ENCODE results near the gene SEPTIN6. TPM values are rescaled to one million over a fixed set of nuclear protein-coding genes. Genes with fewer than 3 reads are reported as not detected.

Gene SEPTIN6
- 100 to 1,000 TPM; 122 to 125 TPM for total RNA-seq
- polyA plus RNA-seq: 229 TPM

DNA sequence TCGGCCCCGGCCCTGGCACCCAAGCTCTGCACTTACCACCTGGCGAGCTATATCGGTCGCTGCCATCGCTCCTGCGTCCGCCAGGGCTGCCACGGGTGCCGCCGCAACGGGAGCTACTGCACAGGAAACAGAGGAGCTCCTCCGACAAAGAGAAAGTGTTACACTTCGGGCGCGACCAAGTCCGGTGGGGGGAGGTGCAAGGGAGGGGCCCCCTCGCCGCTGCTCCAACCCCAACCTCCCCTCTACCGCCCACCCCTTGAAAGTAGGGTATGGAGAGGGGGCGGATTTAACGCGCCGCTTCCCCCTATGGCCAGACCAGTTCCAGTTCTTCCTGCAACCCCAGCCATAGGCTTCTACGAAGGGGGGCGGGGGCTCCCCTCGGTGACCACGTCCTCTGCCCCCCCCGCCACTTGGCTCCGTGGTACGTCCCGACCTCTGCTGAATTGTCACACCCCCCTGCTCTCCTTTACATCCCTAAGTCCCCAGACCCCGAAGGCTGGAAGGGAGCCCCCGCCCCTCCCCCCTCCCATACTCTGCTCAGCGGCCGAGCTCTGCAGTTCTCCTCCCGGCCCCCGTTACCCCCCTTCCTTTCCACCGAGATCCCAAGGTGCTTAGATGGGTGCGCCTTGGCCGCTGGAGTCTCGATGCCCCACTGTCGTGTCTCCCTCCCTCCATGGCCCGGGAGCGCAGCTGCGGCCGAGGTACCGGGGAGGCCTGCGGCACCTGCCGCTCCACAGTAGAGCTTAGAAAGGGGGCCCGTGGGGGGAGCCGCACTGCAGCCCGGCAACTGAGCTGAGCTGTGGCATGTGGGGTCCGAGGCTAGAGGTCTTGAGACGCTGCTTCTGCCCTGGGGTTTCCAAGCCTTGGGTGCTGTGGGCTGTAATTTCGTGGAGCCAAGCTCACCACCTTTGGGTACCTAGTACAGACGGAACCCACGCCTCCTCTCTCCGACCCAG, at the start of gene SEPTIN6:
Gene SEPTIN6 (minus strand): TSS at position 129 of the 956 bp plus-strand sequence. CDS start 63 bp downstream, at position 66.
- Mint-ChIP-seq H3K4me3 (peak within 1 kb of the TSS; percentile 97 to 99 (median 99)), H3K27ac (peak within 1 kb of the TSS; percentile 93 to 97 (median 95))
- POLR2A ChIA-PET: interaction anchor here (0.6 to 3.9 kb wide), 11 partner anchors 9 to 98 kb away, joined by 3 to 55 read pairs (median 4); partner anchors contain the start of genes RPL39 and SOWAHD

DNA sequence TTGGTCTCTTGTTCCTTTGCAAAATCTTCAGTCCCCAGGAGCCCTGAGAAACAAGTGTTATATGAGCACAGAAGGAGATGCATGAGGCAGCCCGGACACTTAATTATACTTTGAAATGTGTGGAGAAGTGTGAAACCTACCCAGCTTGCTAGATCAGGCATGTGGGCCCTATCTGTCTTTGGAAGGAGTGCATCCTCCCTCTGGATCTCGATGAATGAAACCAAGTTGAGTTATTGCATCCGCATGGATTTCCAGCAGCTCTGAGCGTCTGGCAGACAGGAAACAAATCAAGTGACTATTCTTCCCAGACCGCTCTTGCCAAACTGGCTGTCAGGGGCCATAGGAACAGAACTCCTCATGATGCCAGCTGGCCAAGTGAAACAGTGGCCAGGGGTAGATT, 45.8 kb upstream of the SEPTIN6 start:
- H3K27me3 Mint-ChIP-seq: no peaks in the 10 kb centered on the region
- no peaks in the 10 kb centered on the region for H3K9me3 ChIP-seq (ENCODE audit: low read length)

More for the DNA sequence above, at the start of gene SEPTIN6:
- Histone ChIP-seq H3K27me3 (ENCODE audit: insufficient read depth, low read length, poor library complexity, severe bottlenecking) (no peaks in the 10 kb centered on the region), H3K4me3 (ENCODE audit: low read length) (peak within 1 kb of the TSS; percentile 78), H3K27ac (ENCODE audit: low read depth, low read length) (peak within 1 kb of the TSS; percentile 89), H3K9me3 (ENCODE audit: low read length) (no peaks in the 10 kb centered on the region), H3K36me3 (ENCODE audit: insufficient read depth, low read length) (no peaks in the 10 kb centered on the region), H3K4me1 (ENCODE audit: insufficient read depth, low read length) (peaks cover 16% of the 10 kb centered on the region)
- Mint-ChIP-seq H3K27me3 (peaks cover 0 to 3% of the 10 kb centered on the region in 2 donors), H3K36me3 (peaks cover 0 to 24% (median 4%) of the 10 kb centered on the region in 3 donors), H3K9me3 (no peaks in the 10 kb centered on the region), H3K4me1 (peaks cover 21 to 40% (median 37%) of the 10 kb centered on the region in 3 donors)
- DNase-seq: peak; percentile 72 to 92 (median 90)
- CTCF ChIA-PET: interaction anchor here (0.9 to 5.6 kb wide), 9 partner anchors 9 to 98 kb away, joined by 3 to 32 read pairs (median 5); partner anchors contain the start of gene RPL39

DNA sequence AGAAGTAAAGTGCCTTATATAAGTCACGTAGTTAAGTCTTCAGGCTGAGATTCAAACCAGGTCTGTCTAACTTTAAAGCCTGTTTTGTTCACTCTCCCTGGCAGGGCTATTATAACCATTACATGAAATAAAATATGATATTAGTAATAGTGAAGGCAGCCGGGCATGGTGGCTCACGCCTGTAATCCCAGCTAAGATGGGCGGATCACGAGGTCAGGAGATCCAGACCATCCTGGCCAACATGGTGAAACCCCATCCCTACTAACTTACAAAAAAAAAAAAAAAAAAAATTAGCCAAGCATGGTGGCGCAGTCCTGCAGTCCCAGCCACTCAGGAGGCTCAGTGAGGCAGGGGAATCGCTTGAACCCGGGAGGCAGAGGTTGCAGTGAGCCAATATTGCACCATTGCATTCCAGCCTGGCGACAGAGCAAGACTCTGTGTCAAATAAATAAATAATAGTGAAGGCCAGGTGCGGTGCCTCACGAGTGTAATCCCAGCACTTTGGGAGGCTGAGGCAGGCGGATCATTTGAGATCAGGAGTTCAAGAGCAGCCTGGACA, 43.3 kb upstream of the SEPTIN6 start:
- H3K4me1 ChIP-seq (ENCODE audit: insufficient read depth, low read length): no peaks in the 10 kb centered on the region
- H3K27me3 ChIP-seq (ENCODE audit: insufficient read depth, low read length, poor library complexity, severe bottlenecking): no peaks in the 10 kb centered on the region
- no peak overlapping the region for H3K4me3 ChIP-seq (ENCODE audit: low read length)
- H3K27ac ChIP-seq (ENCODE audit: low read depth, low read length): no peak overlapping the region
- H3K27me3 Mint-ChIP-seq: peaks cover 0 to 1% of the 10 kb centered on the region in 2 donors
- ChIA-PET POLR2A (interaction anchor here (0.6 kb wide), 1 partner anchor 43 kb away, joined by 3 read pairs; the partner anchor contains the start of gene SEPTIN6), CTCF (no interaction called here)
- H3K36me3 ChIP-seq (ENCODE audit: insufficient read depth, low read length): no peaks in the 10 kb centered on the region
- H3K27ac Mint-ChIP-seq: no peak overlapping the region
- H3K36me3 Mint-ChIP-seq: no peaks in the 10 kb centered on the region
- DNase-seq: no peak
- no peak overlapping the region for H3K4me3 Mint-ChIP-seq
- no peaks in the 10 kb centered on the region for H3K4me1 Mint-ChIP-seq
- no peaks in the 10 kb centered on the region for H3K9me3 Mint-ChIP-seq
- H3K9me3 ChIP-seq (ENCODE audit: low read length): no peaks in the 10 kb centered on the region

More for the DNA sequence above, 45.8 kb upstream of the SEPTIN6 start:
- no peaks in the 10 kb centered on the region for H3K36me3 ChIP-seq (ENCODE audit: insufficient read depth, low read length)
- no peak overlapping the region for H3K4me3 Mint-ChIP-seq
- H3K4me3 ChIP-seq (ENCODE audit: low read length): no peak overlapping the region
- CTCF ChIA-PET: no interaction called here
- H3K27ac Mint-ChIP-seq: peak overlapping the region in 1 of 8 donors; percentile 21
- no peaks in the 10 kb centered on the region for H3K36me3 Mint-ChIP-seq
- no peaks in the 10 kb centered on the region for H3K27me3 ChIP-seq (ENCODE audit: insufficient read depth, low read length, poor library complexity, severe bottlenecking)
- no peaks in the 10 kb centered on the region for H3K4me1 Mint-ChIP-seq
- H3K27ac ChIP-seq (ENCODE audit: low read depth, low read length): no peak overlapping the region
- DNase-seq: no peak
- H3K9me3 Mint-ChIP-seq: no peaks in the 10 kb centered on the region
- POLR2A ChIA-PET: no interaction called here
- H3K4me1 ChIP-seq (ENCODE audit: insufficient read depth, low read length): no peaks in the 10 kb centered on the region

DNA sequence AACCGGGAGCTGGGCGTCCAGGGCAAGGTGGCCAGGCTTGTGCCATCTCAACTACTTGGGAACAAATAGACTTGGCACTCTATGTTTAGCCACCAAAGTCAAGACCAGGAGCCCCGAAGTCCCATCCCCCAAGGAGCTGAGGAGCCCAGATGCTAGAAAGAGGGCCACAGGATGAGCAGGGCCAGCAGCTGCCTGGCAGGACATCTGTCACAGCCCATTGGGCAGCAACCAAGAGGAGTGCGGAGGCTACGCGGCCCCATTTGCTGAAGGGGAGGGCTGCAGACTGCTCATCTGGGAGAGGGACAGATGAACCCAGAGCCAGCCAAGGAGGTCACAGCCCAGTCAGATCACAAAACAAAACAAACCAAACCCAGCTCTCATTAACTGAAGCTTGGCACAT, 42.5 kb upstream of the SEPTIN6 start:
- Mint-ChIP-seq H3K4me3 (no peak overlapping the region), H3K27ac (no peak overlapping the region), H3K36me3 (no peaks in the 10 kb centered on the region), H3K27me3 (peaks cover 0 to 1% of the 10 kb centered on the region in 2 donors), H3K4me1 (no peaks in the 10 kb centered on the region), H3K9me3 (no peaks in the 10 kb centered on the region)
- Histone ChIP-seq H3K4me1 (ENCODE audit: insufficient read depth, low read length) (no peaks in the 10 kb centered on the region), H3K27ac (ENCODE audit: low read depth, low read length) (no peak overlapping the region), H3K4me3 (ENCODE audit: low read length) (no peak overlapping the region), H3K27me3 (ENCODE audit: insufficient read depth, low read length, poor library complexity, severe bottlenecking) (no peaks in the 10 kb centered on the region), H3K36me3 (ENCODE audit: insufficient read depth, low read length) (no peaks in the 10 kb centered on the region), H3K9me3 (ENCODE audit: low read length) (no peaks in the 10 kb centered on the region)
- POLR2A ChIA-PET: interaction anchor here (0.6 kb wide), 1 partner anchor 43 kb away, joined by 3 read pairs; the partner anchor contains the start of gene SEPTIN6
- CTCF ChIA-PET: interaction anchor here (0.6 kb wide), 1 partner anchor 18 kb away, joined by 3 read pairs; no protein-coding TSS in a partner anchor
- DNase-seq: no peak

DNA sequence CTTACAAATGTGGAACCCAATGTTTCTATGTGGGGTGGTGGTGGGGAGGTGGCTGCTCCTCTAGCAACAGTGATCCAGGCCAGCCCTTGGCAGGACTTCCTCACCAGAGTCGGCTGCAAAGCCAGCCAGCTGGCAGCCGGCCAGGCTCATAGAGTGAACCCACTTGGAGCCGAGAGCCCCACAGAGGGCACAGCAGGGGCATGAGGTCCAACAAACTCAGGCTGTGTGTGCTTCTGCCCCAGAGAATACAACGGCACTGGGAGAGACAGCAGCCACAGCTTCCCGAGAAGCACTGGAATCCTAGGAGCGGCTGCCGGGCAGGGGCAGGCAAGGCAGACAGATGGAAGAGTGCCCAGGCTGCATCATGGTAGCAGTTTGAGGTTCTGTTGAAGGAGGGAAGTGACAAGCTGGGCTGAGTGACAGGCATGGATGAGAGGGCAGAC, 42.0 kb upstream of the SEPTIN6 start:
- H3K4me3 ChIP-seq (ENCODE audit: low read length): no peak overlapping the region

DNA sequence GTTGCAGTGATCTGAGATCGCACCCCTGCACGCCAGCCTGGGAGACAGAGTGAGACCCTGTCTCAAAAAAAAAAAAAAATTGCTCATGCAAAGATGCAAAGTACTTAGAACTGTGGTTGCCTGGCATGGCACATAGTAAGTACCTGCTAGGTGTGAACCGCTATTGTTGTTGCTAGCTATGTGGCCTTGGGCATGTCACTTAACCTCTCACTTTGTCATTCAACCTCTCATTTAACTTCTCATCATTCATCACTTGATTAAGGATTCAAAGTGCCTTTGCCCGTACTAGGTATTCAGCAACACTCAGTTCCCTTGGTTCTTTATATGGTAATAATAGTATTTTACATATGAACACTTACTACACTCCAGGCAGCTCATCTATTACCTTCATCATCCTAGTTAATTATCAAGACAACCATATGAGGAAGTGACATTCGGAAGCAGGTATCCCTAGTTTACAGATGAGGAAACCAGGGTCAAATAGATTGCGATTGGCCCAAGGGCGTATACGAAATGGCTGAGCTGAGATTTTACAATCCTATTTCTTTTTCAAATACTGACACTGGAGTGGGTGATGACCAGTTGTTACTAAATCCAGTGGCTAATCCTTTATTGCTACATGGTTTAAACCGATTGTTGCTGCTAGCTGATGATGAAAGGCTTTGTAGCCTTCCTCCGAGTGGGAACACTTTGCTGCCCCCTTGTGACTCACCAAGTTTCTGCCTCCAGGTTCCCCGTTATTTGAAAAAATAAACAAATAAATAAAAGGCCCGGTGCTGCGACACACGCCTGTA, 36.6 kb upstream of the SEPTIN6 start:
- peak overlapping the region in 1 of 8 donors; percentile 29 for H3K27ac Mint-ChIP-seq
- peaks cover 0 to 3% of the 10 kb centered on the region in 2 donors for H3K27me3 Mint-ChIP-seq
- H3K9me3 Mint-ChIP-seq: no peaks in the 10 kb centered on the region
- ChIA-PET POLR2A (interaction anchor here (0.9 kb wide), 1 partner anchor 119 kb away, joined by 4 read pairs; no protein-coding TSS in a partner anchor), CTCF (interaction anchor here (0.7 to 4.3 kb wide), 35 partner anchors 9 to 260 kb away, joined by 3 to 24 read pairs (median 4); partner anchors contain the start of genes NKRF, SEPTIN6, SOWAHD and STEEP1)
- Histone ChIP-seq H3K4me1 (ENCODE audit: insufficient read depth, low read length) (no peaks in the 10 kb centered on the region), H3K4me3 (ENCODE audit: low read length) (no peak overlapping the region), H3K36me3 (ENCODE audit: insufficient read depth, low read length) (no peaks in the 10 kb centered on the region), H3K27me3 (ENCODE audit: insufficient read depth, low read length, poor library complexity, severe bottlenecking) (no peaks in the 10 kb centered on the region), H3K9me3 (ENCODE audit: low read length) (no peaks in the 10 kb centered on the region), H3K27ac (ENCODE audit: low read depth, low read length) (no peak overlapping the region)
- H3K36me3 Mint-ChIP-seq: no peaks in the 10 kb centered on the region
- H3K4me1 Mint-ChIP-seq: peaks cover 9 to 15% (median 13%) of the 10 kb centered on the region in 3 donors
- peak overlapping the region in 2 of 7 donors; percentile 13 to 32 for H3K4me3 Mint-ChIP-seq
- peak; percentile 48 to 76 (median 61) for DNase-seq

More for the DNA sequence above, 42.0 kb upstream of the SEPTIN6 start:
- H3K27ac Mint-ChIP-seq: peak overlapping the region in 1 of 8 donors; percentile 47
- ChIA-PET POLR2A (no interaction called here), CTCF (no interaction called here)
- DNase-seq: no peak
- Histone ChIP-seq H3K27ac (ENCODE audit: low read depth, low read length) (no peak overlapping the region), H3K9me3 (ENCODE audit: low read length) (no peaks in the 10 kb centered on the region), H3K4me1 (ENCODE audit: insufficient read depth, low read length) (no peaks in the 10 kb centered on the region), H3K36me3 (ENCODE audit: insufficient read depth, low read length) (no peaks in the 10 kb centered on the region), H3K27me3 (ENCODE audit: insufficient read depth, low read length, poor library complexity, severe bottlenecking) (no peaks in the 10 kb centered on the region)
- H3K9me3 Mint-ChIP-seq: no peaks in the 10 kb centered on the region
- H3K4me1 Mint-ChIP-seq: peaks cover under 1 to 1% (median under 1%) of the 10 kb centered on the region in 3 donors
- H3K4me3 Mint-ChIP-seq: no peak overlapping the region
- no peaks in the 10 kb centered on the region for H3K36me3 Mint-ChIP-seq
- peaks cover 0 to 1% of the 10 kb centered on the region in 2 donors for H3K27me3 Mint-ChIP-seq

DNA sequence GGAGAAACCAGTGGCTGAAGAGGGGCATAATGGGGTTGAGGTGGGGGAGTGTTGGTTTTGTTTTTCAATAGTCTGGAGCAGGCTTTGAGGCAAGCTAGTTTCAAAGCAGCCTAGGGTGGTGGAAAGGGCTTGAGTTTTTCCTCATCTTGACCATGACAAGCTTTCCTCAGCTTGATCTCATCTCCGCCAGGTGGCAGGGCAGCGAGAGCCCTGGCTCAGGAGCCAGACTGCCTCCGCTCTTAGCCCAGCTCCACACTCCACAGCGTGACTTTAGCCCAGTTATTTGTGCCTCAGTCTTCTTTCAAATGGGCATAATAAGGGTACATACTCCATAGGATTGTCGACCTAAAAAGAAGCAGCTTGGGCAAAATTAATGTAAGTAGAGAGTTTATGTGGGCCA, 35.5 kb upstream of the SEPTIN6 start:
- no peaks in the 10 kb centered on the region for H3K9me3 ChIP-seq (ENCODE audit: low read length)

More for the DNA sequence above, 35.5 kb upstream of the SEPTIN6 start:
- DNase-seq: no peak
- H3K27ac ChIP-seq (ENCODE audit: low read depth, low read length): no peak overlapping the region
- no peak overlapping the region for H3K4me3 ChIP-seq (ENCODE audit: low read length)
- no peaks in the 10 kb centered on the region for H3K36me3 ChIP-seq (ENCODE audit: insufficient read depth, low read length)
- peaks cover 0 to 3% of the 10 kb centered on the region in 2 donors for H3K27me3 Mint-ChIP-seq
- peak overlapping the region in 1 of 7 donors; percentile 19 for H3K4me3 Mint-ChIP-seq
- ChIA-PET POLR2A (no interaction called here), CTCF (interaction anchor here (0.8 to 4.3 kb wide), 16 partner anchors 18 to 259 kb away, joined by 3 to 24 read pairs (median 6); partner anchors contain the start of genes NKRF, SEPTIN6 and SOWAHD)
- peaks cover 9 to 15% (median 13%) of the 10 kb centered on the region in 3 donors for H3K4me1 Mint-ChIP-seq
- no peaks in the 10 kb centered on the region for H3K9me3 Mint-ChIP-seq
- no peaks in the 10 kb centered on the region for H3K27me3 ChIP-seq (ENCODE audit: insufficient read depth, low read length, poor library complexity, severe bottlenecking)
- peak overlapping the region in 1 of 8 donors; percentile 40 for H3K27ac Mint-ChIP-seq
- H3K36me3 Mint-ChIP-seq: no peaks in the 10 kb centered on the region
- no peaks in the 10 kb centered on the region for H3K4me1 ChIP-seq (ENCODE audit: insufficient read depth, low read length)
